ENCODE results near the gene PPL.

DNA sequence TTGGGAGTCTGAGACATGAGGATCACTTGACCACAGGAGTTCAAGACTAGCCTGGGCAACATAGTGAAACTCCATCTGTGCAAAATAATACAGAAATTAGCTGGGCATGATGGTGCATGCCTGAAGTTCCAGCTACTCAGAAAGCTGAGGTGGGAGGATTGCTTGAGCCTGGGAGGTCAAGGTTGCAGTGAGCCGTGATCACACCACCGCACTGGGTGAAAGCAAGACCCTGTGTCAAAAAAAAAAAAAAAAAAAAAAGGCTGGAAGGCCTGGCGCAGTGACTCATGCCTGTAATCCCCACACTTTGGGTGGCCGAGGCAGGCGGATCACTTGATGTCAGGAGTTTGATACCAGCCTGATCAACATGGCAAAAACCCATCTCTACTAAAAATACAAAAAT lies 81.6 kb downstream of the PPL start:
- TF ChIP-seq, protein P1, sequence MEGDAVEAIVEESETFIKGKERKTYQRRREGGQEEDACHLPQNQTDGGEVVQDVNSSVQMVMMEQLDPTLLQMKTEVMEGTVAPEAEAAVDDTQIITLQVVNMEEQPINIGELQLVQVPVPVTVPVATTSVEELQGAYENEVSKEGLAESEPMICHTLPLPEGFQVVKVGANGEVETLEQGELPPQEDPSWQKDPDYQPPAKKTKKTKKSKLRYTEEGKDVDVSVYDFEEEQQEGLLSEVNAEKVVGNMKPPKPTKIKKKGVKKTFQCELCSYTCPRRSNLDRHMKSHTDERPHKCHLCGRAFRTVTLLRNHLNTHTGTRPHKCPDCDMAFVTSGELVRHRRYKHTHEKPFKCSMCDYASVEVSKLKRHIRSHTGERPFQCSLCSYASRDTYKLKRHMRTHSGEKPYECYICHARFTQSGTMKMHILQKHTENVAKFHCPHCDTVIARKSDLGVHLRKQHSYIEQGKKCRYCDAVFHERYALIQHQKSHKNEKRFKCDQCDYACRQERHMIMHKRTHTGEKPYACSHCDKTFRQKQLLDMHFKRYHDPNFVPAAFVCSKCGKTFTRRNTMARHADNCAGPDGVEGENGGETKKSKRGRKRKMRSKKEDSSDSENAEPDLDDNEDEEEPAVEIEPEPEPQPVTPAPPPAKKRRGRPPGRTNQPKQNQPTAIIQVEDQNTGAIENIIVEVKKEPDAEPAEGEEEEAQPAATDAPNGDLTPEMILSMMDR (IDR thresholded peaks at IDR 0.05) = no peak
- no peak for TF ChIP-seq EP300 (IDR thresholded peaks at IDR 0.05)

All from tibial nerve (tissue), 4 donors.